GM18508 (cell line): ENCODE measurements around the gene KNL1.

Experiments
- ATAC-seq: cut with Tn5 transposase; IDR thresholded peaks from one replicate; pipeline ENCODE4 v1.9.1; 2021; ENCODE audit warnings: moderate number of reproducible peaks; ENCODE audit not compliant: insufficient read depth, unreplicated experiment

Gene KNL1

GRCh38 chr15:40582726-40583246 lies 11.3 kb upstream of the KNL1 start:
- no peak for ATAC-seq

- no peak for ATAC-seq
These were observed 9.9 kb upstream of the KNL1 start for GRCh38 chr15:40584191-40584590.

GRCh38 chr15:40590667-40591050 lies 3.4 kb upstream of the KNL1 start:
- ATAC-seq = no peak

GRCh38 chr15:40591389-40591788 lies 2.7 kb upstream of the KNL1 start:
- ATAC-seq = no peak

- ATAC-seq = no peak
These were observed 884 bp upstream of the KNL1 start for GRCh38 chr15:40593165-40593564.

- no peak for ATAC-seq
These were observed 384 bp downstream of the KNL1 start for GRCh38 chr15:40594429-40594836.

- ATAC-seq = no peak
These were observed 1.2 kb downstream of the KNL1 start for GRCh38 chr15:40595219-40595618.

- ATAC-seq = no peak
These were observed 1.7 kb downstream of the KNL1 start for GRCh38 chr15:40595773-40596172.

GRCh38 chr15:40597024-40597423 lies 3.0 kb downstream of the KNL1 start:
- no peak for ATAC-seq

- ATAC-seq = no peak
These were observed 4.1 kb downstream of the KNL1 start for GRCh38 chr15:40598126-40598525.

- no peak for ATAC-seq
These were observed 4.6 kb downstream of the KNL1 start for GRCh38 chr15:40598672-40599071.

- no peak for ATAC-seq
These were observed 6.9 kb downstream of the KNL1 start for GRCh38 chr15:40600956-40601355.

GRCh38 chr15:40603935-40604334 lies 9.9 kb downstream of the KNL1 start:
- no peak for ATAC-seq

GRCh38 chr15:40613080-40613479 lies 19.0 kb downstream of the KNL1 start:
- no peak for ATAC-seq

GRCh38 chr15:40618023-40618422 lies 24.0 kb downstream of the KNL1 start:
- ATAC-seq = no peak

- ATAC-seq = no peak
These were observed 24.9 kb downstream of the KNL1 start for GRCh38 chr15:40618906-40619305.

GRCh38 chr15:40623361-40623760 lies 29.3 kb downstream of the KNL1 start:
- no peak for ATAC-seq

- ATAC-seq = no peak
These were observed 36.3 kb downstream of the KNL1 start for GRCh38 chr15:40630313-40630712.

- no peak for ATAC-seq
These were observed 39.1 kb downstream of the KNL1 start for GRCh38 chr15:40633178-40633577.

- ATAC-seq = no peak
These were observed 43.2 kb downstream of the KNL1 start for GRCh38 chr15:40637221-40637745.

- no peak for ATAC-seq
These were observed 45.6 kb downstream of the KNL1 start for GRCh38 chr15:40639677-40640076.

- no peak for ATAC-seq
These were observed 53.5 kb downstream of the KNL1 start for GRCh38 chr15:40647523-40647922.

- ATAC-seq = no peak
These were observed 56.4 kb downstream of the KNL1 start for GRCh38 chr15:40650479-40650878.
